Right ventricle myocardium superior (tissue), 1 donor: Measurements from ENCODE around the gene MXRA8. TPM values are rescaled to one million over a fixed set of nuclear protein-coding genes. Genes with fewer than 3 reads are reported as not detected.
"Not testable (repeated sequence)": the region's sequence is repeated elsewhere in the genome, so short reads cannot be mapped to it uniquely, and the experiment has no call there.

Experiments
- ATAC-seq: fragments of 200-7000 bp; cut with Tn5 transposase; one replicate; pipeline ENCODE4 v1.9.1; 2020; ENCODE audit warnings: mild to moderate bottlenecking; ENCODE audit not compliant: poor library complexity
- DNase-seq: peaks from one replicate; pipeline ENCODE4 v3.0.0-alpha.2; 2020
- intact Hi-C: fragments of 100-400 bp; cut with DNase I; formaldehyde crosslinking; loops from one replicate; pipeline ENCODE4 v1.11.2; 2022
- total RNA-seq: library from RNA; stranded (reverse); fragmentation: NEBNext Ultra II Directional; extraction: Animal tissue kit (Norgen Biotek cat#: 25700); gene quantifications from one replicate; pipeline ENCODE4 v1.2.1, GENCODE V29; 2021
- donor health status: DM: no; HTN: yes; CAD: no; lungs with severe emphysema.

MXRA8 gene
- total RNA-seq, 1 donor from 2014 or later: 21.7 TPM

GRCh38 chr1:1318131-1318652 is 40.2 kb downstream of the MXRA8 start:
- intact Hi-C loops: no loop called here
- DNase-seq (peak; percentile 89), ATAC-seq (peak; percentile 87)

DNA sequence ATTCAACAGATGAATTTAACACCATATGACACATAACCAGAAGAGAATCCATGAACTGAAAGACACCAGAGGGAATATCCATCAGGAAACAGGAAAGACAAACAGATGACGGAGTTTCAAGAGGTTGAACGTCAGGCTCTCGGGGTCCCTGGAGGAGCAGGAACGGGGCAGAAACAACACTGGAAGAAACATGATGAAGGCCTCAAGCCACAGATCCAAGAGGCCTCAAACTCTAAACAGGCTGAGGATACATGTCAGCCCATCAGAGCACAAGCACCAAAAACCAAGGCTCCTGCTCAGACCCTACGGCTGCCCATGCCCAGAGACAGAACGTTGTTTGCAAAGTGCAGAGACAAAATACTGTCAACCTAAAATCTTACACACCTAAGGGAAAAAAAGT is 40.9 kb downstream of the MXRA8 start:
- no peak for DNase-seq
- intact Hi-C loops: no loop called here
- no peak for ATAC-seq

GRCh38 chr1:1316199-1316598 is 42.2 kb downstream of the MXRA8 start:
- ATAC-seq, DNase-seq, intact Hi-C loops: not testable (repeated sequence)

DNA sequence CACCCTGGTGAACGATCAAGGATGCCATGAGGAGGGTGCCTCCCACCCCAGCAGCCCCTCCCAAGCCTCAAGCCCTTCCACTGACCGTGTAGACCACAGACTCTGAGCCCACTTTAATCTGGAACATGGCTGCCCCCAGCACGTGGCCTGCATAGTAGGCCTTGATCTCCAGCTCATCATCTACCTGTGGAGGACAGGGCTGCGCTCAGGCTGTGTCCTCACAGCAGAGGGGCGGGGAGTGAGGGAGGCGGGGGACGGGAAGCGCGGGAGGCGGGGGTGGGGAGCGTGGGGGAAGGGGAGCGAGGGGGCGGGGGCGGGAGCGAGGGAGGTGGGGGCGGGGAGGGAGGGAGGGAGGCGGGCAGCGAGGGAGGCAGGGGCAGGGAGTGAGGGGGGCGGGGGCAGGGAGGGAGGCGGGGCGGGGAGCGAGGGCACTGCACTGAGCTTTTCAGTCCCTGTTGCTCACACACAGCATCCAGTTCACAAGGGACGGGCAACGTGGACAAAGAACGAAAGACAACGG is 42.9 kb downstream of the MXRA8 start:
- intact Hi-C loops: no loop called here
- ATAC-seq (no peak), DNase-seq (no peak)

DNA sequence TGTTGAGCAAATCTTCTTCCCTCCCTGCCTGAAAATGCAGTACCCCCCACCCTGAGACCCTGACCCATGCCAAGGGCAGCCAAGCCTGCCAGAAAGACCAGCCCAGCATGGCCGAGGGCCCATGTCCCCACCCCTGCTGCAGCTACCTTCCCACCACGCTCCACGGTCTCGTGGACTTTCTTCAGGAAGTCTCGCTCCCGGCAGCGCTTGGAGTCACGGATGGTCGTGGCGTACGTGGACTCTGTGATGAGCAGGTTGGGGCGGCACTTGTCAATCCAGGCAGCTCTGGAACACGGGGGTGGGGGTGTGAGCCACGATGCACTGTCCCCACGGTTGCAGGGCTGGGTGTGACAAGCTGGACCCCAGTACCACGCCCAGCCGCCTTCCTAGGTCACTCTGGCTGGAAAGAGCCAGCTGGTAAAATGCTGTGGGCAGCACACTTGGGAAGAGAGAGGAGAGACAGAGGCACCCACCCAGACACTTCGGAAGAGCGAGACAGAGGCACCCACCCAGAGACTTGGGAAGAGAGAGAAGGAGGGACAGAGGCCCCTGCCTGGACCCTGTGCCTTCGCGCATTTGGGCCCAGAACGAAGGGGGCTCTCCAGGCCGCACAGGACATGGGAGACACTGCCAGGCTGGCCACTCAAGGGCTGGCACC is 43.5 kb downstream of the MXRA8 start:
- DNase-seq (no peak), ATAC-seq (no peak)
- intact Hi-C loops: no loop called here

GRCh38 chr1:1314237-1314586 is 44.1 kb downstream of the MXRA8 start:
- intact Hi-C loops: no loop called here

DNA sequence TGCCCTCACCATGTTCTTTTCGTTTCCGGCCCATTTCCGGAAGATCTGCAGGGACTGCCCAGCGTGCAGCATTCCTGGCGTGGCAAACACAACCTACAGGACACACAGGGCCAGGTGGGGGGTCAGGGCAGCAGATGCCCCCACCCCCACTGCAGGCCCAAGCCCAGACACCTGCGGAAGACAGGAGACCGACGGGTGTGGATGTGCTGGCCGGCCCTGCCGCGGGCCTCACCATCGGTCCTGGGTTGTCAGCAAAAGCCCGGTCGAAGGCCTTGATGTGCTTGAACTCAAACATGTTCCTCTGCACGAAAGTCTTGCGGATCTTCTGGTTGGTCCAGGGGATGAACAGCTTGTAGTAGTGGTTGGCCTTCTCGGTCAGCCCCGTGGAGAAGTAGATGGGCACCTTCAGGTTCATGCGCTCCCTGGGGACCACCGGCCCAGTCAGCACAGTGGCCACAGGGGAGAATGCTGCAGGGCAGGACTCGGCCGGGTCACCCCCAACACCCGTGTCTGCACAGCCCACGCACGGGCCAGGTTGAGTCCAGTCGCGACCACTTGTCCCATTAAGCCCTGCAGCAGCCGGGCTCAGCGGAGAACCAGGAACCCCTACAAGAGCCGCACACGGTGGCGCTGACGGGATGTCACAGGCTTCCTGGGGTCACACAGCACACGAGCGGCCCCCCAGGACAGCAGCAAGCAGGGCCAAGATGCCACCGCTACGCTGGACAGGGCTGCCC is 44.7 kb downstream of the MXRA8 start:
- DNase-seq: no peak
- intact Hi-C loops: no loop called here
- no peak for ATAC-seq

More at GRCh38 chr1:1314237-1314586, 44.1 kb downstream of the MXRA8 start:
- ATAC-seq (no peak), DNase-seq (no peak)

DNA sequence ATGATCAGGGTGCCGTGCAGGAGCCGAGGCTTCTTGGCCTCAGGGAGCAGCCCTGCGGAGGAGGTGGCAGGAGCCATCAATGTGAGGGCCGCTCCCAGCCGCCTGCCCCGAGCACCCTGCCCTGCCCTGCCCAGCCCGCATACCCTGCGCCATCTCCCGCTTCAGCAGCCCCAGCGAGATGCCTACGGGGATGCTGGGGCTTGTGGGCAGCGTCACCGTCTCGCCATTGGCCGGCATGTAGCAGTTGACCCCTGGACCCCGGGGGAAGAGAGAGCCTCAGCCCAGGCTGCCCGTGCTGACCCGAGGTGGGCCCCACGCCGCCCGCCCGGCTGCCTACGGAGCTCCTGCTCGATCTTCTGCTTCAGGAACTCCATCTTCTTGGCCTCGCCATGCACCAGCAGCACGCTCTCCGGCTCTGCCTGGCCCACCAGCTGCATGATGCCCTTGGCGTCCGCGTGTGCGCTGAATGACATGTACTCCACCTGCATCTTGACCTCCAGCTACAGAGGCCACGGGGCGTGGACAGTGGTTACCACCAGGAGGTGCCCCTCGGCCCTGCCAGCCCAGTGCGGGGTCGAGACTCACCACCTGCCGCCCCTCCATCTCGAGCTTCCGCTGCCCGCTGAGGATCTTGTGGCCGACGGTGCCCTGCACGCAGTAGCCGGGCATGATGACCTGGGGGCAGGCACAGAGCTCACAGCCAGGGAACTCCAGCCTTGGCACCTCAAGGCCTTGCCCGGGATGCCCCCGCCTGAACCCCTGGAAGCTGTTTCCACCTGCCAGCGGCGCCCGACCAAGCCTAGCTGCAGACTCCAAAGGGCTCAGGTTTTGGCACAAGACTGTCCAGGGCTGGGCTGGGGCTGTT is 45.7 kb downstream of the MXRA8 start:
- DNase-seq: no peak
- no peak for ATAC-seq
- intact Hi-C loops: no loop called here

DNA sequence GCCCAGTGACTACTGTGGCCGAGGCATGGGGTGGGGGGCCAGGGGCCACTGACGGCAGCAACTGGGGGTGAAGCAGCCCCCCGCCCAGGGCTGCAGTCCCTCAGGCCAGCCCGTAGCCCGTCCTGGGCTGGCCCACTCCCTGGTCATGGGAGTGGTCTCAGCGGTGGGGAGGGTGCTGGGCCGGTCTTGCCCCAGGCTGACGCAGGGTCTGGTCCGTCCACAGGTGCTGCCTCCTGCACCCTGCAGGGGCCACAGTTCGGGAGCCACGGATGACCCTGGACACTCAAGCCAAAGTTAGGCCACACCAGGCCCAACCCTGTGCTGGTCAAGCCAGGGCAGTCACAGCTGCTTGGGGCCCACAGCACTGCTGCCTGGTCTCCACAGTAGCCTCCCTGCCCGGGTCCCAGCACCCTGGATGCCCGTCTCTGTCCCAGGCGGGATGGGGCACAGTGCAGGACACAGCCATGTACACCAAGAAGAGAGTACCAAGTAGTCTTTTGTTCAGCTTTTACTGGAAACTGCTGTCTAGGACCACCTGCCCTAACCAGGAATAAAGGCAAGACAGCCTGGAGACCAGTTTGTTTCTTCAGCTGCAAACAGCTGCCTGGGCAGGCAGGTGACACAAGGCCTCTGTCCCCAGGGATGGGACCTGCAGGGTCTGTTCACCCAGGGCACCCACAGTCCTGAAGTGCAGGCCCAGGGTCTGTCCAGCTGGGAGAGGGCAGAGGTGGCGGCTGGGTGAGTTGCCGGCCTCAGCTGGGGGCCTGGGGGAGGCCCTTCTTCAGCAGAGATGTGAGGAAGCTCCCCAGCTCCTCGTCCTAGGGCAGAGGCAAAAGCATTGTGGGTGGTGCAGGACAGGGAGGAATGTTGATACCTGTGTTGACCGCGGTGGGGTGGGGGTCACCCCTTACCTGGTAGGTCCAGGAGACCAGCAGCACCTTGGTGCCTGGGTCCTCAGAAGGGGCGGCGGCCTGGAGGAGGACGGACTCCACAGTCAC is 46.9 kb downstream of the MXRA8 start:
- DNase-seq (no peak), ATAC-seq (no peak)
- intact Hi-C loops: no loop called here

- ATAC-seq (no peak), DNase-seq (no peak)
- intact Hi-C loops: no loop called here
Measured at GRCh38 chr1:1310476-1311053, 47.8 kb downstream of the MXRA8 start.

DNA sequence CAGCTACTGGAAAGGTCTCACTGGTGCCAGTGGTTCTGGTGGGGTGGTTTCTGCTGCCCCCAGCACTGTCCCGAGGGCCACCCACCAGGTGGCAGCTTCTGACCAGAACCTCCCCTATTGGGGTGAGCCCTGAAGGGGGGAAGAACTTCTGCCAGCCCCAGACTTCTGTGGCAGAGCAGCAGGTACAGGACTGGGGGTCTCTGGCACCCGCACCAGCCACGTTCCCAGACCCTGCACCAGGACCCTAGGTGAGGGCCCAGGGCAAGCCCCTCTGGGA is 48.3 kb downstream of the MXRA8 start:
- intact Hi-C loops: no loop called here

GRCh38 chr1:1309251-1310108 is 48.9 kb downstream of the MXRA8 start:
- DNase-seq: no peak
- intact Hi-C loops: no loop called here
- ATAC-seq: no peak

More for the DNA sequence above, 48.3 kb downstream of the MXRA8 start:
- no peak for ATAC-seq
- no peak for DNase-seq

- no peak for DNase-seq
- ATAC-seq: peak; percentile 0
- intact Hi-C loops: no loop called here
Measured at GRCh38 chr1:1308756-1309250, 49.6 kb downstream of the MXRA8 start.

DNA sequence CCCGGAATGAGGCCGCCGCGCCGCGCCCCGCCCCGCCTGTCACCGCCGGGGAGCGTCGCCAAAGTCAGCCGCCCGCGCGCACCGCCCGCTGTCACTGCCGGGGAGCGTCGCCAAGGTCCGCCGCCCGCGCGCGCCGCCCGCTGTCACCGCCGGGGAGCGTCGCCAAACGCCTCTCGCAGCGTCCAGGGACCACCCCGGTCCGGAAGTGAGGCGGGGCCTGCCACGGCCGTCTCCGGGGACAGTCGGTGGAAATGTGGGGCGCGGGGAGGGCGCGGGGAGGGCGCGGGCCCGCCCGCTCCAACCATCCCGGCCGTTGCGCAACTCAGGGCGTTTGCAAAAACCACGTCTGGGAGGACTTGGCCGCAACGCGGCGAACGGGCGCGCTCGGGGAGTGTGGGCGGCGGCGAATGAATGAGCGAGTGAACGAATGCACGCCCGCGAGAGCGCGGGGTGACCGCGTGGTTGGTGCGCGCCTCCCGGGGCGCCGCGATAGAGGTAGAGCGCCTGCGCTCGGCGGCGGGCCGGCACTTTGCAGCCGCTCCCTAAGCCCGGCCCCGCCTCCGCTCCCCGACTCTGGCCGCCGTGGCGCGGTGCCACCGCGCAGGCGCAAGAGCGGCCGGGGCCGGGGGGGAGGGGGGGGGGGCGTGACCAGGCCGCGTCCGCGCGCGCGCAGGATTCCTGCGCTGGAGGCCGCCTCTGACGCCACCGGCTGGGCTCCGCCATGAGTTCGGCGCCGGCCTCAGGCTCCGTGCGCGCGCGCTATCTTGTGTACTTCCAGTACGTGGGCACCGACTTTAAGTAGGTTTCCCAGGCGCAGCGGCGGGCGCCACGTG is 50.2 kb downstream of the MXRA8 start, which contains the start of the genes ACAP3 and PUSL1:
ACAP3 (minus strand) TSS at position 8 of the 833 bp plus-strand sequence. CDS start 115 bp downstream, outside the sequence.
PUSL1 (plus strand) TSS at position 675 of the 833 bp plus-strand sequence; CDS start at position 722, 47 bp downstream.
- ATAC-seq (peak; percentile 79), DNase-seq (peak; percentile 94)
- intact Hi-C loops: no loop called here

GRCh38 chr1:1307261-1307922 is 51.0 kb downstream of the MXRA8 start:
- intact Hi-C loops: no loop called here
- peak; percentile 0 for ATAC-seq
- peak; percentile 77 for DNase-seq
